Epithelial cell of proximal tubule (primary cell): ENCODE results near the gene SLC12A7. TPM values are rescaled to one million over a fixed set of nuclear protein-coding genes. Genes with fewer than 3 reads are reported as not detected.
"Not testable (repeated sequence)": the region's sequence is repeated elsewhere in the genome, so short reads cannot be mapped to it uniquely, and the experiment has no call there.

Experiments
- DNase-seq: peaks from one replicate; pipeline ENCODE4 v3.0.0-alpha.2; 2011; ENCODE audit warnings: low read depth
- H3K4me3 ChIP-seq: 2 replicates; pipeline ENCODE4 v1.5.1; 2011; ENCODE audit warnings: low read depth, mild to moderate bottlenecking, low read length
- CTCF ChIP-seq: conservative IDR thresholded peaks from 2 replicates; pipeline ENCODE4 v1.5.1; 2012; ENCODE audit warnings: low read depth, mild to moderate bottlenecking, low read length
- total RNA-seq: library from RNA; depleted of rRNA; stranded (reverse); fragments of >200 nt; gene quantifications from 2 replicates; pipeline ENCODE4 v1.2.3, GENCODE V29; 2015

The SLC12A7 gene
- total RNA-seq, 1 donor from 2014 or later, result 32.8 TPM

DNA sequence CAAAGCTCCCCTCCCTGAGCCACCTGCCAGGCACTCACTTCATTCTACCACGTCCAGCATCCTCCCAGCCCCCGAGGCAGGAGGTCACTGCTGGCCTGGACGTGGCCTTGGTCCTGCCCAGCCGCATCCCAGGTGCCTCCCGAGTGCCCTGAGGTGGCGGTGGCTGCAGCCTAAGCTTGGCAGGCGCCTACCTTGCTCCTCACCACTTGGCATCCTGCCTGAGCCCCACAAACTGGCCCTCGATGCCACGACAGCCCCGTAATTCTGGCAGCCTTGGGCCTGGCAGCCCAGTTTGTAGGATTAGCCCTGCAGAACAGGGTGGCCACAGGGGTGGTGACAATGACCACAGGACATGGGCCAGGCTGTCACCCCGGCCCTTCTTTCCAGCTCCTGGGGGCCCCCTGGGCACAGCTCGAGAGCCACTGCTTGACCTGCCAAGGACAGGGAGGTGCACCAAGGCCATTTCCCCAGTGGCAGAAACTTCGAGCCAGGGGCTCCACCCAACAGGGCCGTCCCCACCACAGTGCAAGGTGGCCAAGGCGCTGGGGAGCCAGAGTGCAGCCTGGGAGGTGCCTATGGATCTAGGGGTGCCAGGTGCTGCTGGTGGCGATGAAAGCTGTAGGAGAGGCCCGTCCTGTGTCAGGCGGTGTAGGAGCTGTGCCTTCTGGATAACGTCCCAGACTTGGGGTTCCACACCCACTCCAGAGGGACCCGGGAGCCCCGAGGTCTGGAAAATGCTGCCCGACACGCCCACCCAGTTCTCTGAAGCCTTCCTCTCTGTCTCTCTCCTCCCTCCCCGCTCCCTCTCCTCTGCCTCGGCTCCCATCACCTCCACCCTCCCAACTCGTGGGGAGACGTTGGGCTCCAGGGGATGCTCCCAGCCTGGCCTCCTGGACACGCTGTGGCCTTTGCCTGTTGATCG, 84.9 kb downstream of the SLC12A7 start:
- no peak for DNase-seq
- TF ChIP-seq CTCF, result no peak
- no peak overlapping the region for H3K4me3 ChIP-seq

GRCh38 chr5:1021969-1022336, 89.9 kb downstream of the SLC12A7 start:
- not testable (repeated sequence) for DNase-seq, H3K4me3 ChIP-seq

DNA sequence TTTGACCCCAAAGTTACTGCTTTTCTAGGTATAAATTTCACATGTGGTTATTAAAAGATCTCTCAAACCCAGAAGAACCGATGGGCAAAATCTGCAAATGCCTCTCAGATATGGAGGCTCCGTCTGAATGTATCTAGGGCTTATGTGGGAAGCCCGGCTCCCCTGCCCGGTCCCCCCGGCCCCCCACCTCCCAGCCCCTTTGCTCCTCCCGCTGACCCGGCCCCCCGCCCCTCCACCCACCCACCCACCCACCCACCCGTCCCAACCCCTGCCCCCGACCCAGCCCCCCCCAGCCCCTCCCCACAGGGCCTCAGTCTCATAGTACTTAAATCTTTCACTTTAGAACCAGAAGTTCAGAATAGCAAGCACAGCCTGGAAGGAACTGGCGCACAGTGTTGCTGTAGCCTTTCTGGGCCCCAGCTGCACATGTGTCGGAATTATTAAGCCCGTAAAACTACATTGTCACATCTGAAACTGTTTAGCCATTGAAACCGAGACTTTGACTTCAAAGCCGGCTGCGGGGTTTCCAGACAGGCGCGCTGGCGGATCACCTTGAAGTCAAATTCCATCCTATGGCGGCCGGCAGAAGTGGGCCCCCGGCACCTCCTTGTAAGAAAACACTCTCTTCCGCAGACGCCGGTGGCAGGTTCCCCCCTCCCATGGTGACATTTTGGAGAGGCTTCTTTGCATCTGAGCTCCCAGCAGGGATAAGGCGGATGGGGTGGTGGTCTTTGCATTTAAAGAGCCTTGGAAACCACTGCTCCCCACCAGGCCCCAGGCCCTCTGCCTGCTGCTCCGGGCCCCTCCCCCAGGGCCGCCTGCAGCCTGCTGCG, 90.5 kb downstream of the SLC12A7 start:
- H3K4me3 ChIP-seq, result no peak overlapping the region
- no peak for TF ChIP-seq CTCF
- DNase-seq, result no peak

DNA sequence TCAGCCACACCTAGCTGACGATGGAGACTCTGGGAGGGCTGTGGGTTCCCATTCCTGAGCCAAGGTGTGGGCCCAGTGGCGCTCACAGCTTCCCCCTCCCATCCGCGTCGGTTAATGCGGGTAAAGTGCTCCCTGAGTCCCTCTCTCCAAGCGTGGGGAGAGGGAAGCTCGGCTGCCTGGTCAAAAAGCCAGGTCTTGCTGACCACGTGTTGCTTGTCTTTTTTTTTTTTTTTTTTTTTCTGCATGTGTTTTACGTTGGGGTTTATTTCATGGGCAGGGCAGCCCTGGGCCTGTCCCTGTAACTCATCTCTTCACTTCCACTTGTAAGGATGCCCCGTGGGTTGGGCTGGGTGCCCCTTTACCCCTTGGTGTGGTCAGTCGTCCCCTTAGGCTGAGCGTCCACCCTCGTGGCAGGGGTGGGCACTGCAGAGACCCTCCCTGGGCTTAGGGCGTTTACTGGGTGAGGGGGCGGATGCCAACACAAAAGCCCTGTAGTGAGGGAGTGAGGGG, 91.4 kb downstream of the SLC12A7 start:
- no peak for TF ChIP-seq CTCF
- DNase-seq, result no peak
- no peak overlapping the region for H3K4me3 ChIP-seq

- H3K4me3 ChIP-seq, result no peak overlapping the region
- no peak for DNase-seq
- no peak for TF ChIP-seq CTCF
These were observed 92.6 kb downstream of the SLC12A7 start for GRCh38 chr5:1019001-1019905.

- no peak overlapping the region for H3K4me3 ChIP-seq
- DNase-seq, result no peak
- TF ChIP-seq CTCF, result no peak
These were observed 93.3 kb downstream of the SLC12A7 start for GRCh38 chr5:1018596-1018995.
